ENCODE data around the gene ARID3C.

Gene ARID3C

GRCh38 chr9:34610434-34611206 lies 18.2 kb downstream of the ARID3C start:
- in situ Hi-C loops (cut with HindIII; ENCODE audit: low sequenced_read_pairs) = loop anchor here (10.0 kb wide), 2 partner anchors 106 to 346 kb away; no protein-coding TSS in a partner anchor
- no peak for TF ChIP-seq CTCF (IDR thresholded peaks at IDR 0.05; ENCODE audit: low read depth, low read length, missing control alignments)
- peak overlapping the region; percentile 79 for H3K4me3 ChIP-seq (ENCODE audit: low read depth, low read length)
- no peak for DNase-seq (ENCODE audit: low read depth)

- H3K4me3 ChIP-seq (ENCODE audit: low read depth, low read length) = no peak overlapping the region
- no peak for TF ChIP-seq CTCF (IDR thresholded peaks at IDR 0.05; ENCODE audit: low read depth, low read length, missing control alignments)
- DNase-seq (ENCODE audit: low read depth) = no peak
- in situ Hi-C loops (cut with HindIII; ENCODE audit: low sequenced_read_pairs) = no loop called here
These were observed 21.5 kb downstream of the ARID3C start for GRCh38 chr9:34607331-34607730.

DNA sequence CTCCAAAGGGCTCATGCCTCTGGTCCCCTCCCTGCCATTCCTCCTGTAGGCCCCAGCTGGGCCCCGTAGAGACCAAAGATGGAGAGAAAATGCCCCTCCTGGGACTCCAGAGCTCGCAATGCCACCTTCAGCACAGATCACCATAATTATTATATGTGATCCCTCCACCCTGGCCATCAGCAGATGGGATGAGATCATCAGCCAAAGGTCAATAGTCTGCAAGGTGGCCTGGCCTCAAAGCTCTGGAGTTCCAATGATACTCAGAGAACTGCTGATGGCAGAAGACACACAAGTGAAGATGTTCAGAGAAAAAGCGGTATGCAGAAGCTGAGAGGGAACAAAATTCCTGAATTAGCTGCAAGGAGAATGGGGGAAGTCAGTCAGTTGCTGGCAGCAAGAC lies 22.0 kb downstream of the ARID3C start:
- TF ChIP-seq CTCF (IDR thresholded peaks at IDR 0.05; ENCODE audit: low read depth, low read length, missing control alignments) = no peak

DNA sequence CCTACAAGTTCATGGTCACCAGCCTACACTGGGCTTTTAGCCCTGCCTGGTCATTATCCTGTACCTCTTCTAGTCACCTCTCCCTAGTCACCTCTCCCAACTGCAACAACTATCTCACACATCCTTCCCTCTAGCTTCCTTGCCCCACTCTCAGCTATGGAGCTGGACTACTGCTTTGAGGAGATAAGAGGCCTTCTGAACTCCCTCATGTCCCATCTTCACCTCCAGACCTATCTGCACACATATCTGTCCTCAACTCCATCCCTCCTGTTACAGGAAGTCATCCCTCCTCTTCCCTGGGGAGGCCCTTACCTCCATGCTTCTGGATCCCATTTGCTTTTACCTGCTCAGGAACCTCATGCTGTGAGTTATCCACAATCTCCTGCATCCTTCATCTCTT lies 22.7 kb downstream of the ARID3C start:
- TF ChIP-seq CTCF (IDR thresholded peaks at IDR 0.05; ENCODE audit: low read depth, low read length, missing control alignments) = no peak
- H3K4me3 ChIP-seq (ENCODE audit: low read depth, low read length) = no peak overlapping the region
- no peak for DNase-seq (ENCODE audit: low read depth)
- in situ Hi-C loops (cut with HindIII; ENCODE audit: low sequenced_read_pairs) = no loop called here

More for the DNA sequence above, 22.0 kb downstream of the ARID3C start:
- H3K4me3 ChIP-seq (ENCODE audit: low read depth, low read length) = no peak overlapping the region
- in situ Hi-C loops (cut with HindIII; ENCODE audit: low sequenced_read_pairs) = no loop called here
- DNase-seq (ENCODE audit: low read depth) = no peak

- peak; percentile 54 for DNase-seq (ENCODE audit: low read depth)
- TF ChIP-seq CTCF (IDR thresholded peaks at IDR 0.05; ENCODE audit: low read depth, low read length, missing control alignments) = peak; percentile 90
- no peak overlapping the region for H3K4me3 ChIP-seq (ENCODE audit: low read depth, low read length)
- in situ Hi-C loops (cut with HindIII; ENCODE audit: low sequenced_read_pairs) = no loop called here
These were observed 25.1 kb downstream of the ARID3C start for GRCh38 chr9:34603610-34604231.

GRCh38 chr9:34601937-34602573 lies 26.8 kb downstream of the ARID3C start:
- H3K4me3 ChIP-seq (ENCODE audit: low read depth, low read length) = no peak overlapping the region
- DNase-seq (ENCODE audit: low read depth) = no peak
- TF ChIP-seq CTCF (IDR thresholded peaks at IDR 0.05; ENCODE audit: low read depth, low read length, missing control alignments) = no peak
- in situ Hi-C loops (cut with HindIII; ENCODE audit: low sequenced_read_pairs) = no loop called here

Data from astrocyte of the cerebellum (primary cell).